NCI-H2081 treated with DMSO at 0.1 percent for 48 hours (cell line): Measurements from ENCODE around the gene SMIM38.

ENCODE experiments used
- DNase-seq: peaks from one replicate; lab custom pipeline; 2025; lab: John Stamatoyannopoulos, UW

The SMIM38 gene

DNA sequence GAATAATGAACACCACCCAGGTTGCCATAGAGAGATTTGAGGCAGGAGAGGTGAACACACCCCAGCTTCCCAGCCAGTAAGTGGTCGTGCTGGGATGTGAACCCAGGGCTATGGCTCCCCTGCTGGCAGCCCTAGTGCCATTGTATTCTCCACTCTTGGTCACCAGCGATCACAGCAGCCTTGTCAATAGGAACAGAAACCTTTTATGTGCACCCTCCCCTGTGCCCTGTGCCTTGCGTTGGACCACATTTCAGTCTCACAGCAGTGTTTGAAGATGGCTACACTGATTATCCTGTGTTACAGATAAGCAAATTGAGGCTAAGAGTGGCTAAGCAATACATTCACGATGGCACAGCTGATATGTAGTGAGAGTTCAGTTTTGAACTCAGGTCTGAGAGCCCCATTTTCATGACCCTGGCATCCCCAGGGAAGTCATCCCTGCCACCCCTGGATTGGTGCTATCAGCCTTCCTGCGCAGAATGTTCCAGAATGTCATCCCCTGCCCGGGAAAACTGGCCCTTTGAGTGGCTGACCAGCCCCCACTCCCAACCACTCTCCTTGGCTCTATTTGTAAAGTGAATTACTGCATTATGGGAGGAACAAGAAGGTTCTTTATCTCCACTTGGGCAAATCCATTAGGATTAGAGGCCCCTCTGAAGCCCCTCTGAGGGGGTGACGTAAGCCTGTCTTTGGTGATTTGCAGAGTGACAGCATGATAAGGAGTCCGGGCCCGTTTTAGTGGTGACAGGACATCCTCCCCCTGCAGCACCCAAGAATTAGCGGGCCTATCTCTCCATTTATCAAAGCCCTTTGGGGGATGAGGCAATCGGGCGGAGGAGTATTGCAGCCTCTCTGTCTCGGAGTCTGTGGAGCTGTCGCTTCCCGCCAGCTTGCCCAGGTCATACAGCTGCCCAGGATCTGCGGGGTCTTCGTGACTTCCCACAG is 30.9 kb downstream of the SMIM38 start:
- DNase-seq = no peak

DNA sequence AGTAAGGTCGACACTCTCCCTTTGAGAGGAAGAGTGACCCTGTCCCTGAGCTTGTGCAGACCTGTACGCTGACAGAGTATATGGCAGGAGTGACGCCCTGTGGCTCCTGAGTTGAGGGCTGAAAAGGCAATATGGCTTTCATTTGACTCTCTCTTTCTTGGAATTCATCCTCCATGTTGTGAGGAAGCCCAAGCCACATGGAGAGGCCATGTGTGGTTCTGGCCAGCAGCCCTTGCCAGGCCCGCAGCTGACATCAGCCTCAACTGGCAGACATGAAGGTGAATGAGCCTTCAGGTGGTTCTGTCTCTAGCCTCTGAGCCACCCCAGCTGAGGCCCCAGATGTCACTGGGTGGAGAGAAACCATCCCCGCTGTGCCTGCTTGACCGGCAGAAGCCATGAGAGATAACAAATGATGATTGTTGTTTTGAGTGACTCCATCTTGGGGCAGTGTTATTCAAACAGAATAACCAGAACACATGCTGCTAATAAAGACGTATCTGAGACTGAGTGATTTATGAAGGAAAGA is 31.9 kb downstream of the SMIM38 start:
- DNase-seq = no peak

DNA sequence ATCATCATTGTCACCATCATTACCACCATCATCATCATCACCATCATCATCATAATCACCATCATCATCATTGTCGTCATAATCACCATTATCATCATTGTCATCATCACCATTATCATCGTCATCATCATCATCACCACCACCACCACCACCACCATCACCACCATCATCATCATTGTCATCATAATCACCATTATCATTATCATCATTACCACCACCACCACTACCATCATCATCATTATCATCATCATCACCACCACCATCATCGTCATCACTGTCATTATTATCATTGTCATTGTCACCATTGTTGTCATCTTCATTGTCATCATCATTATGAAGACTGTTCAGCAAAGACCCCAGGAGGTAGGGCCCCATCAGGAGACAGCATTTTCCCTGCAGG is 33.3 kb downstream of the SMIM38 start:
- DNase-seq = no peak

DNA sequence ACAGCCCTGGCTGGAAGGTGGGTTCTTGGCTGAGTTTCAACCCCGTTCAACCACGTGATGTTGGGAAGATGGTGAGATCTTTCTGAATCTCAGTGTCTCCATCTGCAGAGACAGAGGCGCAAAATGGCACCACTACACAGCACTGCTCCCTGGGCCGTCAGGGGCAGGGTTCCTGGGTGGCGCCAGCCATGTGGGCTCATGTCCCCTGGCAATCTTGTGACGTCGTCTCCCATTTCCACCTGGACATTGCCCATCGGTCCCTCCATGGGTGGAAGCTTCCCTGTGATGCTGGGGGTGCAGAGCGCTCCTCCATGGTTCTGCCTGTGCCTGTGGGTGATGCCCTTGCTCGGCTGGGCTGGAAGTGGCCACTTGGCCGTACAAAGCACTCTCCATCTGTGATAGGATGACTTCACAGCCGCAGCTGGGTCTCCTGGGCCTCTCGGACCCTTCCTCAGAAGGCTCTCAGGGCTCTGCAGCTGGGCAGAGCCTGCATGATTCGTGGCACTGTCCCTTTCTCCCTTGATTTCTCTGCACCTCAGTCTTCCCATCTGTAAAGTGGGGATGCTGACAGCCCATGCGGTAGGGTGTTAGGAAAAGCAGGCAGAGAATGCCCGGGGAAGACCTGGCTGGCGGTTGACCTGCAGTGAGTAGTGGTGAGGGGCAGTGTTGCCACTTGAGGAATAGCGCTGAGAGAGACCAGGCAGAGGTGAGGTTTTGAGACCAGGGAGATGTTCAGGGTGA is 35.2 kb downstream of the SMIM38 start:
- DNase-seq = no peak

DNA sequence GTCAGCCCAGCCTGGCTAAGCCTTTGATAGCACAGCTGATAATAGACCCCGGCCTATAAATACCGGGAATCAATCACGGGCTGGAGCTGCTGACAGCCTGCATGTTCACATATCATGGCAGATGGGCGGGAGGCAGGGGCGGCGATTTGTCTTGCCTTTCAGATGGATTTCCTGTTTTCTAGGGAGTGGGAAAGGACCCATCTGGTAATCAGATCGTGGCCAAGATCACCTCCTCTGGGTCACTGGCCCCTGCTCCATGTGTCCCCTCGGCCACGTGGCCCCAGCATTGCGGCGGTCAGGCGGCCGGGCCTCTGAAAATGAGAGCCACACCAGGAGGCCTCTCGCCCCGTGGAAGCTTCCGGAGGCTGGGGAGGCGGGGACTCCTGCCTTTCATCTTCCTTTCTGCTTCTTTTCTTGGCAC is 36.6 kb downstream of the SMIM38 start:
- DNase-seq = no peak

DNA sequence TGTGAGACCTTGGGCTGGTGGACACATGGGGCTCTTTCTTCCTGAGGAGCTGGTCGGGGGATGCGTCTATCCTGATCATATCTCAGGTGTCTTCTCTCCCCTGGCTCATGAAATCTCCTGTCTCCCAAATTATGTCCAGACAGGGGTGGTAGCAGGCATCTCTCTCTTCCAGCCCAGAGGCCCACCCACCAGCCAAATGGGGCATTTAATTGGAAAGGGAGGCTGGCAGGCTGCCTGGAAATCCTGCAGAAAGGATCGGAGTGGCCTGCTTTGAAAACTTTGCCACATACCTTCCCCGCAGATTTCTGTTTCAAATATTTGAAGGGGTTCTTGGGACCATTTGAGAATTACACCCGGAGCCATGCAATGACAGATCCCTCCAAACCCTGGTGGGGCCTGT is 37.4 kb downstream of the SMIM38 start:
- no peak for DNase-seq

DNA sequence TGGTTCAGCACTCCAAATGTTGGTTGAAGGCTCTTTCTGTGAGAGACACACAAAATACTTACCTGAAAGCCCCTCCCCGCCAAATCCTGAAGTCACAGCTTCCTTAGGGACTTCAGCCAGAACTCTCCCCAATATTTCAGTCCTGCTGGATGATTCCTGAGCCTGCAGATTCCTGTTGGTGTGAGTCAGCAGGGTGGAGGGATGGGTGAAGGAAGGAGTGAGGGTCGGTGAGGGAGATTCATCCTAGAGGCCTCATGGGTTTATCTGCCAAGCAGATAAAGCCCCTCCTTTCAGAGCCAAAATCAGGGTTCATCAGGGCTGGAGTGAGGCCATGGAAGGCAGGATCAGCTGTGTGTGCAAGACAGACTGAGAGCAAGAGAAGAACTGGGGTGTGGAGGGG is 37.9 kb downstream of the SMIM38 start:
- DNase-seq = no peak

DNA sequence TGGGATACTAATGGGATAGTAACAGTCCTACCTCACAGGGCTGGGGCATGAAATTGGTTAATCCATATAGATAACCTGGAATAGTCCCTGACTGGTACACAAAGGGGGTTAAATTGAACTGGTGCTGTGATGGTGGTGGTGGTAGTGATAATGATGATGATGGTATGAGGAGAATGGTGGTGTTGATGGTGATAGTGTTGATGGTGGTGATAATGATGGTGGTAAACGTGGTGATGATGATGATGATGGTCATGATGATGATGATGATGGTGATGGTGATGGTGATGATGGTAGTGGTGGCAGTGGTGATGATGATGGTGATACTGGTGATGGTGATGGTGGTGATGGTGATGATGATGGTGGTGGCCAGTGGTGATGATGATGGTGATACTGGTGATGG is 38.7 kb downstream of the SMIM38 start:
- DNase-seq = no peak

DNA sequence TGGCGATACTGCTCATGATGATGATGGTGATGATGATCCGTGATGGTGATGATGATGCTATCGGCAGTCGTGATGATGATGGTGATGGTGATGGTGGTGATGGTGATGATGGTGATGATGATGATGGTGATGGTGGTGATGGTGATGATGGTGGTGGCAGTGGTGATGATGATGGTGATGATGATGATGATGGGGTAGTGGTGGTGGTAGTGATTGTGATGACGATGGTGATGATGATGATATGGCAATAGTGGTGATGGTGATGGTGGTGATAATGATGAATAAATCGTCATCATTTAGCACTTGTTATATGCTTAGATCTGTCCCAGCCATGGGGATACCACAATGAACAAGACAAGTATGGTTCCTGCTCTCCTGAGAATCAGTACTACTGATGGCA is 39.2 kb downstream of the SMIM38 start:
- no peak for DNase-seq

DNA sequence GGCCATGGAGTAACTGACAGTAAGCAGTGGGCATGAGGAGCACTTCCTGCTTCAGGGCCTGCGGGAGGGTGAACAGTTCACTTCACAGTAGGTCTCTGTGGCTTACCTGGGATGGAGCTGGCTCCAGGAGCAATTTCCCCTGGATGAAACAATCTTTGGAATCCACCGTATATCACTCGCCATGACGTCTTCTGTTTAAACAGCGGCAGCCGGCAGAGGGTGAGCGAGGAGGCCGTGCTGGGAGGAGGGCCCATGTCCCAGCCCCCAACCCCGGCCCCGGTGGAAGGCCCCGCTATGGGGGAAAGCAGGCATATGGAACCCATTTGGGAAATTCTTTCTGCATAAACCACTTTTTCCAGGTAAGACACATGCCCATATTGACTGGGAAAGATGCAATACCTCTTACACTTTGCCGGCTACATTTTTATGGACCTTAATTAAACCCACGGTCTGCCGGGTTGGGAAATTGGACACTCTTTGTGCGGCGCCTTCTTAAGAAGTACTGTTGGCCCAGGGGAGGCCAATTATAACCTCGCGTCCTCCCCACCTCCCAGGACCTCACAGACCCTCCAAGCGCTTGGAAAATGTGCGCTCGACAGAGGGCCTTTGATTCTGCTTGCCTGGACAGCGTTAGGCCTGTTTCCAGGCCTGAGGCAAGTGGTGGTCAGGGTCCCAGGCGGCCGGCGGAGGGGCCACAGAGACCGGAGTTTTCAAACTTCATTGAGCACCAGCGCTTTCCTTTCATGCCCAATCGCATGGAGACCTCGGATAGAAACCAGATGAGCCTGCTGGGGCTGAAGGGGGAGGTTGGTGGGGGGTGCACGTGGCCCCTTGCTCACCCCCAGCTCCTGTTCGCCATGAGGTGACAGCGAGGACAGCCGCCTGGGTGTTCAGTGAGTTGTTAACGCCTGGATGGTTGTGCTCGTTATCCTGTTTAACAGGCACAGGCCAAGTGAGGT is 40.4 kb downstream of the SMIM38 start:
- no peak for DNase-seq

DNA sequence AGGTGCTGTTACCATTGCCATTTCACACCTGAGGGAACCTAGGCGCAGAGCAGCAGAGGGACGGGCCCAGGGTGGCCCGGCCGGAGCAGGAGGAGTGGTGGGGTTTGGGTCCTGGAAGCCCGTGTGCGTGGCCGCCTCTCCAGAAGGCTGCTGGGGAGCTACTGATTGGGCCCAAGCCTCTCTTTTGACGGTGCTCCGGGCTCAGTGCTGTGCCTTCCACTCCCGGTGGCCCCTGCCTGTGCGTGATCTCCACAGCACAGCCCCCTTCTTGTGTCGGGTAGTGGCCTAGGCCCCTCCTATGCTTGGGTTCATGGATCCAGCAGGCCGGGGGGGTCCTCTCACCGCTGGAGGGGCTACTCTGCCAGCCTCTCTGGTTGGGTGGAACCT is 41.0 kb downstream of the SMIM38 start:
- DNase-seq = no peak

DNA sequence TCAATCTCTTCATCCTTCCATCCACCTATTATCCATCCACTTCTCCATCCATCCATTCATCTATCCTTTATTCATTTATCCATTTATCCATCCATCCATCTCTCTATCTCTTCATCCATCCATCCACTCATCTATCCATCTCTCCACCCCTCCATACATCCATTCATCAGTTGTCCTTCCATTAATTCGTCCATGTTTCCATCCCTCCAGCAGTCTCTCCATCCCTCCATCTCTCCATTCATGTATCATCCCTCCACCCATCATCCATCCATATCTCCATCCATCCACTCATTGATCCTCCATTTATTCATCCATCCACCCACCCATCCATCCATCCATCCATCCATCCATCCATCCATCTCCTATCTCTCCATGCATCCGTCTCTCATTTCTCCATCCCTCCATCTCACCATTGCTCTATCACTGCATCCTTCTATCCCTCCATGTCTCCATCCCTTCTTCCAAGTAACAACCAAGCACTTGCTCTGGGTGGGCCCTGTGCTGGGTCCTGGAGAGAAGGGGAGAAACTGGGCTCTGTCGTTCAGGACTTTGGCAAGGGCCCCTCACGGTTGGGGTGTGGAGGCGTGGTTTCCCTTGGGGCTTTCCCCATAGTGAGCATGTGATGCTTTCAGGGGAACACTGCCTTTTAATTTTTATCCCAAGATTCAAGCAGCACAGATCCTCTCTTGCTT is 43.3 kb downstream of the SMIM38 start:
- DNase-seq = no peak

DNA sequence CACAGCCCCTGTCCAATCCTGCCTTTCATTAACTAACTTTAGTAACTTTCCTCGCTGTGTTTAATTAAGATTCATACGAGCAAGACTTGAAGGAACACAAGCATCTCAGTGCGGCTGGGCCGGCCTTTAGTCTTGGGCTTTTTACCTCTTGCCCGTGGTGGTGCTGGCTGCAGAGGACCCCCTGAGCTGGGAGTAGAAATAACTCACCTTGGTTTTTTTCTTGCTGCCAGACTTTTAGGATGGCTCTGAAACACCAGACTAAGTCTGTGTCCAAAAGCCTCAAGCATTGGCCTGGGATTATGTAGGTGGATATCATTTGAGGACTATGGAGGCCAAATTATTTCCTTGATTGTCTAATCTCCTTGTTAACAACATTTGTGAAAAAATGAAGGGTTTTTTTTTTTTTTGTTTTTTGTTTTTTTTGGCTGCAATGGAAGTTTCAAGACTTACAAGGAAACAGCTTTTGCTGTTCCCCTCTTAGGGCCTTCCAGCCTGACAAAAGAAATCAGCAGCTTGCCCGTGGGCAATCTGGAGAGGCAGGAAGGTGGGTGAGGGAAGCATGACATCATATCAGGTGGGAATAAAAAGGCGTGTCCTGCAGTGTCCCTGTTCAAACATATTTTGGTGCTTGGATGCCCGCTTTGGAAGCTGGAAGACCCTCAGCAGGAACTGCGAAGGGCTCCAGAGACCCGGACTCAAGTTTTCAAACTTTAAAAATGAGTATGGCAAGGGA is 44.0 kb downstream of the SMIM38 start:
- no peak for DNase-seq

DNA sequence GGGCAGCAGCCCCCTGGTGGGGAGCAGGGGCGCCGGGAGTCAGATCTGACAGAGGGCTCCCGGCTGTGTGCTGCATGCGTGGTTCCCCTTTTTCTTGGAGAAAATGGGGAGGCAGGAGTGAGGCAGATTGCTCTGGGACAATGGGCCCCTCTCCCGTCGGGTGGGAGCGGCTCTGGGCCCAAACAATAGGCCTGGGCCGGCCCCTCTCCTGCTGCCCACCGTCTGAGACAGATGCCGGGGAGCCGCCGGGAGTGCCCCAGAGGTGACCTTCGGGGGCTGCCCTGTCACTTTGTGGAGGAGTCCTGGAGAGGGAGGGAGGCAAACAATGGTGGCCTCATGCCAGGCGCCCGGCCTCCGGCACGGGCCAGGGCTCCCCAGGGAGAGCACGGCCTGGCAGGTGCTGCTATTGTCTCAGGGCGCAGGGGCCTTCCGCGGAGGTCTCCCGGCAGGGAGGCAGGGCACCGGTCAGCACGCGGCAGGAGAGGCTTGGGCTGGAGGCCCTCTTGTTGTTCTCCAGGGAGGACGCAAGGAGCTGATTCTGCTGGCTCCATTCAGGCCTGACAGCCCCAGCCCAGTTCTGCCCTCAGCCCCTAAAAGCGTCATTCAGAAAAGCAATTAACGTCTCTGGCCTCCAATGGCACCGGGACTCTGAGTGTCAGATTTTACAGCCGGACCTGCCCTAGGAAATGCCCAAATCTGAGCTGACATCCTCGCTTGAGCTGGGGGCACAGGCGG is 44.8 kb downstream of the SMIM38 start:
- DNase-seq = no peak

DNA sequence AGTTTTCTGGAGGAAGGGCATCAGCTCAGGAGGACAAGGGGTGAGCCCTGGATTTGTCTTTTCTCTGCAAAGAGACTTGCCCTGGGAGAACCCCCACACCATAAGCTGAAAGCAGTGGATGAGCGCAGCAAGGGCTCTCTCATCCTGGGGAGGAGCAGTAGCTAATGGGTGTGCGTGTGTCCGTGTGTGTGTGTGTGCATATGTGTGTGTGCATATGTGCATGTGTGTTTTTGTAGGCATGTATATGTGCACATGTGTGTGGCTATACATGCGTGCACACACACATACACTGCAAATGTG is 45.3 kb downstream of the SMIM38 start:
- no peak for DNase-seq

DNA sequence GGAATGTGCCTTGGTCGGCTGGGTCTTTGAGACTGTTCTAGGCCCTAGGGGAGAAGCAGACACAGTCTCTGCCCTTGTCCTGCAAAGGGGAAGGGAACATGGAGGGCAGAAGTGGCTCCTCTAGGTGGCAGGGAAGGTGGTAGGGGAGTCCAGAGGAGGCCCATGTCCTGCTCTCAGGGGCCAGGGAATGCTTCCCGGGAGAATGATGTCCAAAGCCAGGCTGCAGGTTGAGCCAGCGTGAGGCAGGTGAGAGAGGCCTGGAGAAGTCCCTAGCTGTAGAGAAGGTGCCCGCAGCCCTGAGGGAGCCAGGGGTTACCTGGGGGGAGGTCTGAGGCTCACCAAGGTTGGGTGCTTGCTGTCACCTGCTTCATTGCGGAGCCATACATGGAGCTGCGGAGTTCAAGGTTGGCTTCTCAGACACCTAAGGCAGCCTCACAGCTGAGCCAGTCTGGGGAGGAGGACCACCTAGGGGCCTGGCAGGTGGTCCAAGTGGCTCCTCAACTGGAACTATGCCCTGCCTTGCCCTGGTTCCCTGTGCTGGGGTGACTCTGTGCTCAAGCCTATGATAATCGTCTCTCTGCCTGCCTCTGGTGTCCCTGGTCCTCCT is 46.1 kb downstream of the SMIM38 start:
- DNase-seq = no peak

DNA sequence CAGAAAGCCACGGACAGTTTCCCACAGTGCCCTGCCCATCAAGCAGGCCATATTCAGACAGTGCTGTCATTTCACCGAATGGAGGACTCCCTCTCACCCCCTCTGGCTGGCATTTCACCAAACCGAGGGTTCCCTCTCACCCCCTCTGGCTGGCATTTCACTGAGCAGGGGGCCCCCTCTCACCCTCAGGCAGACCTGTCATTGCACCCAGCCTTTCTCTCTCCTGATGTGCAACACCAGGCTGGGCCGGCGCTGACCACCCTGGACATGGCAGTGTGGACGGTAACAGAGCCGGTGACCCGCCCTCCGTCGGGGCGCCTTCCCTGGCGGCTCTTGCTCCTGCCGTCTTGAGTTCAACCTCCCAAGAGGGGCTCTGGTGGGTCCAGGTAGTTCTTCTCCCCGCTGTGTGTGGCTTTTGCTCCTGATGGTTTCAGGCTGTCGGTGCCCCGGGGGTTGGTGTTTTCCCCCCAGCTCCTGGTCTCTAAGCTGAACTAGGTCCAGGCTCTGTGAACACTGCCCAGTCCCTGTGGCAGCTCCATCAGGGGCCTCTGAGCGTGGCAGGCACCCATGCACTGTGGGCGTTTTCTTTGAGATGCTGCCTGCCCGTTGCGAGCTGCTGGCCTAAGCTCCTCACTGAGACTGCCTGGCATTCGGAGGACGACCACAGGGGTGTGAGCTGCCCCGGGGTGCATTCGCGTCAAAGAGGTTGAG is 46.9 kb downstream of the SMIM38 start:
- DNase-seq = no peak

DNA sequence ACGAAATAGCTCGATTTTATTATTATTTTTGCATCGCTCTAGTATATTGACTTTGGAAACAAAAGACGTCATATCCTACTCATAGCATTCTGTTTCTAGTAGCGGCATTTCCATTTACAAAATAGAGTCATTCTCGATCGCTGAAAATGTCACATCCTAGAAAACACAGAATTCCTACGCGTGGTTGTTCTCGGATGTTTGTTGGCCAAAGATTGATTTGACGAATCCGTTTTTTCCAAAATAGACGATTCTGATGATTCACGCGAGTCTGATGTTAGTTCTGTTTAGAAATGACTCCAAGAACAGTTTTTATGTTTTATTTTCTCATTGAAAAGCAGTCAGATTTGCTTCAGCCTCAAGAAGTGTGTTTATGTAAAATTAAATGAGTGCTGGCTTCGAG is 47.6 kb downstream of the SMIM38 start:
- no peak for DNase-seq

DNA sequence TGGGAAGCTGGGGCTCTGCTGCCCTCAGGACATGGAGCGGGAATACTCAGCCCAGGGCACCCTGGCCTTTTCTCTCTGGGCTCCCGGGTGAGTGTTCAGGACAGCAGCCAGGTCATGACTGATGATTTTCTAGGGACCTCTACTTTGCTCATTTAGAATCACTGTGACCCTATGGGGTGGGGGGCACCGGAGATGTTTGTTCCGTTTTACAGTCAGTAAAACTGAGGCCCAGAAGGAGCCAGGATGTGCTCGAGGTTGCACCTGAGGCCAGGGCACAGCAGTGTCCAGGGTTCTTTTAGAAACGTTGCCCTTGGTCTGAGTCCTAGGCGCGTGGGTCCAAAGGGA is 48.1 kb downstream of the SMIM38 start:
- DNase-seq = no peak
